ENCODE results near the gene SORCS2.
A peak's percentile ranks its signal among the peaks of the same experiment; 100 is the strongest.

Gene SORCS2

DNA sequence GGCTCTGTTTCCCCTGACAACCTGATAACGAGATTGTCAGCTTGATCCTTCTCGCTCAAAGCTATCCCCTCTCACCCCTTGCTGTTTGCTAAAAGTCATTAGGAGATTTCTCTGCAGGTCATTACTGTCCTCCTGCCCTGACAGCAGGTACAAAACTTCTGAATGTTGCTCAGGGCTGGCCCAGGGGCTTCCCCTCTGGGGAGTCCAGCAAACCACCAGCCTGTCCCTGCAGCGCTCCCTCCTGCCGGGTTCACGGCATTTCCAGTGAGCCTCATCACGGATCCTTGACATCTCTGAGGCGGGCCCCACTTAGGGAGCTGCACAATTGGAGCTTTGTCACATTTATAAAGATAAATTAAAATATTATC is 5.2 kb upstream of the SORCS2 start:
- DNase-seq, result no peak

DNA sequence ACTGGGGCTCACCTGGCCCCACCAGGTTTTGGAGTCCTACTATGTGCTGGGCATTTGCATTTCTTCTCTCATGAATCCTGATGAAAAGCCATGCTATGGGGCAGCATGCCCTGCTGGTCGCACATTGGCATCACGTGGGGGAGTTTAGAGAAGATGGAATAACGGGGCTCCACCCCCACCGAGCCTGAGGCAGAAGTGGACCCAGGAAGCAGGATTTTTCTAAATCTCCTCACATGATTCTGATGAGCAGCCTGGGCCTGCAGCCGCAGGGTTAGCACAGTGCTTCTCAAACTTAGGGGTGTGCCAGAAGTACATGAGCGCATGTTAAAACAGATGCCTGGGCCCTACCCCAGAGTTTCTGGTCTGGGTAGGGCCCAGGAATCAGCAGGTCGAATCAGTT is 4.6 kb upstream of the SORCS2 start:
- no peak for DNase-seq

DNA sequence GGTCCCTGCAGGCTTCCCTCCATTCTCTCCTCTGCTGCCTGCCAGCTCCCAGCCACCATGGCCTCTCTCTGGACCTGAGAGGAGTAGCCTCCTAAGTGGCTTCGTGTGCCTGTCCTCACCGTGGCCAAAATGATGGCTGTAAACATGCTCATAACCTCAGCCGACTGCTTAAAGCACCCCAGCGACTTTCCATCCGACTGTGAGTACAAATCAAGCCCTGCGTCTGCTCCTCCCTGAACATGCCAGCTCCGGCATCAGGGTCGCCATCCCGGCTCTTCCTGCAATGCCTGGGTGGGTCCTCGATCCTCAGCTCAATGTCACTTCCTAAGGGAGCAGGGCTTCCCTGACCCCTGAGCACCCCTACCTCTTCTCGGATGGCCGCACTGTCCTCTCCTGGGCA is 3.3 kb upstream of the SORCS2 start:
- no peak for DNase-seq

DNA sequence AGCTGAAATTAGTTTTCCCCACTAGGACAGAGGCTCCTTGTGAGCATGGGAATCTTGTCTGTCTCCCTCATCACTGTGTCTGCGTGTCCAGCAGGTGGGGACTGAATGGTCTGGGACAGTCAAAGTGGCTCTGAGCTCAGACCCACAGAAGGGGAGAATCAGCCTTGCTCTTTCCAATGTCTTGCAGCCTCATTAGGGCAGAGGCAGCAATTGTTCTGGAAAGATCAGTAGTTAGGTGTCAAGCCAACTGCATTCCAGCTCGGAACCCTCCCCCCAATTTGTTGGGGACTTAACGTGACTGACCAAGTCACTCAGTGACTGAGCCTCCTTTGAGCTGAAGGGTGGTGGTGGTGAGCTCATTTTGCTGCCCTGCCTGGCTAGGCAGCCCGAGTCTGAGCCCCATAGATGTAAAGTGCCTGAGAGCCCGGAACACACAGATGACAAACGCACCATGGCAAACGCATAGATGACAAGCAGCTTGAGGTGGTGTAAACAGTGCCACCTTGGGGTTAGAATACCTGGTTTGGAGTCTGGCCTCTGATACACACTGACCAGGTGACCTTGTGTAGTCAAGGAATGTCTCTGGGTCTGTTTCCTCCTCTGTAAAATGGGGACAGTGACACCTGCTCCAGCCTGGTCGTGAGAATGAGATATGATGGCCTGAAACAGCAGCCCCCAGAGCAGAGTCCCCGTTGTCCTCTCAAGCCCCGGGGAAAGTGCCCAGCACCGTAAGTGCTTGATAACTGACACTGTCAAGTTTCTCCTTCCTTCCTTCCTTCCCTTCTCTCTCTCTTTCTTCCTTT is 2.7 kb upstream of the SORCS2 start:
- DNase-seq, result no peak

DNA sequence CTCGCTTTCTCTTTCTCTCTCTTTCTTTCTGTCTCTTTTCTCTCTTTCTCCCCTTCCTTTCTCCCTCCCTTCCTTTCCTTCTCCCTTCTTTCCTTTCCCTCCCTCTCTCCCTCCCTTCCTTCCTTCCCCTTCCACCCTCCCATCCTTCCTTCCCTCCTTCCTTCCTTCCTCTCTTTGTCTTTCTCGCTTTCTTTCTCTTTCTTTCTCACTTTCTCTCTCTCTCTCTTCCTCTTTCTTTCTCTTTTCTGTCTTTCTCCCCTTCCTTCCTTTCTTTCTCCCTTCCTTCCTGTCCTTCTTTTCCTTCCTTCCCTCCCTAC is 2.1 kb upstream of the SORCS2 start:
- DNase-seq, result no peak

DNA sequence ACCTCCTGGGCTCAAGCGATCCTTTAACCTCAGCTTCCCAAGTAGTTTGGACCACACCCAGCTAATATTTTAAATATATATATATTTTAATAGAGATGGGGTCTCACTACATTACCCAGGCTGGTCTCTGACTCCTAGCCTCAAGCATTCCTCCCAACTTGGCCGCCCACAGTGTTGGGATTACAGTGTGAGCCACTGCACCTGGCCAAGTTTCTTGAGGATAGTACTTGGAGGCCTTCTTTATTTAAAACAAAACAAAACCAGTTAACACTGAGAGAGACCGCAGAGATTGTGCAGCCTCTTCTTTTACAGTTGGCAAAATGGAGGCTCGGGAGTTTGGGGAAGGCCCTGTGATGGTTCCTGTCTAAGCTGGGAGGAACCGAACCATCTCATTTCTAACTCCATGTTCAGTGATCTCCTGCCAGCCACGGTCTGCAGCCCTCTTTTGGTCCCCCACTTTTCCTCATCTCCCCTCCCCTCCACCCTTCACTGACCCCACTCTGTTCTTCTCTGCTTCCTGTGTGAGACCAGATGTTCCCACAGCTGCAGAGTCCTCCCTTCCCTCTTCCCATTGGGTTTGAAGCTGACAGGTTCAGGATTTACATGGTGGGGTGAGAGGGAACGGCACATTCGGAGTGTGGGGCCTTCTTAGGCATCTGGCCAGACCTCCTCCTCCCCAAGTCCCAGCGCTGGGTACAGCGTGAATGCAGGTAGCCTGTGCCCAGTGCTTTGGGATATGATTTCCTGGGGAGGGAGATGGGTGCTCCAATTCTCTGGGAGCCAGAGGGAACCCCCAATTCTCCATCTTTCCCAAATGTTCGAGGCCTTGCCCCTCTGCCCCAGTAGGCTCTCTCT is 1.4 kb upstream of the SORCS2 start:
- no peak for DNase-seq

DNA sequence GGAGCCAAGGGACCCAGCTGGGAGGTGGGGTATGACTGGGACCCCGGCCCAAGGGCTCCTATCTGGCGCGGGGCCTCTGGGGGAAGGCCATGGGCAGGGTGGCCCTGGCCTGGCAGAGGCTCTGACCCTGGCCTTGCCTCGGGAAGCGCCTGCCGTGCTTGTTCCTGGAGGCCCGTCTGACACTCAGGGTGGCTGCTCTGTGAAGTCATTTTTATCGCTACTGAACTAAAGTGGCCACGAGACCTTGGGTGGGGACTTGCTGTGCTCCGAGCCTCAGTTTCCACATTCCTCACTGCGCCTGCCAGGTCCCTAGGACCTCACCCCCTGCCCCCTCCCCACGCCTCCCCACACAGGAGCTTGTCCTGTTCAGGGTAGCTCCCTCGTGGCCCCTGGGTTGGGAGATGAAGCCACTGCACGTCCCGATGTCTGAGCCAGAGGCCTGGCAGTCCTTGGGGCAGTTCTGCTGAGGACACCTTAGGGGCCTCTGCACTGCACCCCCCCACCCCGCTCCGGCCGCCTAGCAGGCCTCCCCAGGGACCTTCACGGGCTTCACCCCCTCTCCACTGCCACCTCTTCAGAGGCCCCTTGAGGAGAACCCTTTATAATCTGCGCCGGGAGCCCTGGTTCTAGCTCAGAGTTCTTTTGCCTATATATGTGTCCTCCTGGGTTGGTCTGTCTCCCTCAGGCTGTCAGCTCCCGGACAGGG is 639 bp upstream of the SORCS2 start:
- DNase-seq, result no peak

DNA sequence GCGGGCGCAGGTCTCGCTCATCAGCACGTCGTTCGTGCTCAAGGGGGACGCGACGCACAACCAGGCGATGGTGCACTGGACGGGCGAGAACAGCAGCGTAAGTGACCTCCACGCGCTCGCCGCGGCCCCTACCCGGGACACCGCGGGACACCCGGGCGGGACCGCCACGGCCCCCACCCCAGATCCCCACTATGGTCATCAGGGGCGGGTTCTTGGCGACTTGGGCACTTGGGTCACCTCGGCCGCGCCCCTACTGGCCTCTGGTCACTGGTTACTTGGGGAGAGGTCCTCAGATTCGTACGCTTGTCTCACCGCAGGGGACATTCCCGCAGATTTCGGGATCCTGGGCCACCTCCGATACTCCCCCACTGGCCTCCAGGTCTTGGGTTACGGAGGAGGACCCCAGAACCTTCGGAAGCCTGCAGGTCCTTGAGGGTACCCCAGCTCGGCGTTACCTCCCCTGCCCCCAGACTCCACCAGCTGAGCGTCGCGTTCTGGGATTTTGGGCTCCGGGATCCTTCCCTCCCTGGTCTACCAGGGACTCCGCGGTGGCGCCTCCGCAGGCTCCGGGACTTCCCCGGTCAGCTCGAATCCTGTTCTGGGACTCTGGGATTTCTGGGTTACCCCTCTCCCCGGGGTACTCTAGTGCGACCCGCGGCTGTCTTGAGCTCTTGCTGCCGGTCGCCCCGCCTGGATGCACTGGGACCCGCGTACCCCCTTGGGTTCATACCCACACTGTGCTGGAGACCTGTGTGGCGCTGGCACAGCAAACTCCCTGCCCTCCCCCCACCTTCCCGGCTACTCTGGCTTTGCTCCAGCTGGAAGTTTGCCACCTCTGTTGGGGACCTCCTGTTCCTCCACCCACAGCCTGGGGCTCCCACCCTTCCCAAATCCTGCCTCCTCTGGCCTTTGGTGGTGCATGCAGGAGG is 956 bp downstream of the SORCS2 start:
- DNase-seq, result no peak

DNA sequence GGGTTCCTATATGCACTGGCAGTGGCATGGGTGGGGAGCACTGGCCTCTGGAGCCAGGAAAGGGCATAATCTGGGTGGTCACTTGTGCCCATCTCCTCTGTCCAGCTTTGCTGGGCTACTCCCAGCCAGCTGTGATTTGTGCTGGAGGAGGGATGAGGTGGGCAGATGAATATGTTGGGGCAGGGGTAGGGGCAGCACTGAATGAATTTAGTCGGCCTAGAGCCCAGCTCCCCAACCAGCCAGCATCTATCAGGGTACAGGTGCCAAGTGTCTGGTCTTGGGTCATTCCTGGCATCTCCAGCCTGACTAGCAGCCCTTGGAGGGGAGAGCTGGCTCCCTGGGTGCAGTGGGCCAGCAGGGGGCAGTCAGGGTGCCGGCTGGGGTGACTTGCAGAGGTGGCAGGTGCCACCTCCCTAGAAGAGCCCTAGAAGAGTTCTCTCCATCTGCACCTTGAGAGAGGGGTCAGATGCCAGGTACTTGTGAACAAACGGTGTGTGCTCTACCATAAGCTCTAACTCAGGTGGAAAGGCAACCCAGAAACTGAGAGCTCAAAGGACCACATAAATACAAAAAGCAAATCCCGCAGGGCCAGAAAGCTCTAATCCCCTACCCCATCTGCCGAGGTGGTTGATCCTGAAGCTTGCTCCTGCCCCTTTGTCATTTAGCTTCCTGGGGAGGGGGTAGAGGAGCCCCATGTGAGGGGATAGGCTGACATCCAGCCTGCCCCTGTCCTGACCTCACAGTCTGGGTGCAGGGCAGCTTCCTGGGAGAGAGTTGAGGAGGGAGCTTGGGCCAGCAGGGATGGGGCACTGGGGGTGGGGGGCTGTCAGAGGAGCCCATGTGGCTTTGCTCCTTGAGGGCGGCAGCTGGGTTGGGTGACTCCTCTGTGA is 2.2 kb downstream of the SORCS2 start:
- peak; percentile 30 to 34 for DNase-seq

DNA sequence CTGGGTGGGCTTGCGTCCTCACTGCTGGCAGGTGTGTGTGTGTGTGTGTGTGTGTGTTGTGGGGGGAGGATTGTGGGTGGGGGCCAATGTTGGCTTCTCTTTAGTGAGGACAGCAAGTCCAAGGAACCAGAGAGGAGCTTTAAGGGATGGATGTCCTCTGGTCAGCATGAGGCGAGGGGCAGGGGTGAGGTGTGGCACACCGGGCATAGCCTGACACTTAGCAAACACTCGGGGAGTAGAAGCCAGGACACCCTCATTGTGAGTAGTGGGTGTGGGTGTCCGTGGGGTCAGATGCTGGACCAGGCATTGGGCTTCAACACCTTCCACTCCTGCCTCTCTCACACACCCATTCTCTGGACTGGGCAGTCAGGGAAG is 2.8 kb downstream of the SORCS2 start:
- DNase-seq, result no peak

DNA sequence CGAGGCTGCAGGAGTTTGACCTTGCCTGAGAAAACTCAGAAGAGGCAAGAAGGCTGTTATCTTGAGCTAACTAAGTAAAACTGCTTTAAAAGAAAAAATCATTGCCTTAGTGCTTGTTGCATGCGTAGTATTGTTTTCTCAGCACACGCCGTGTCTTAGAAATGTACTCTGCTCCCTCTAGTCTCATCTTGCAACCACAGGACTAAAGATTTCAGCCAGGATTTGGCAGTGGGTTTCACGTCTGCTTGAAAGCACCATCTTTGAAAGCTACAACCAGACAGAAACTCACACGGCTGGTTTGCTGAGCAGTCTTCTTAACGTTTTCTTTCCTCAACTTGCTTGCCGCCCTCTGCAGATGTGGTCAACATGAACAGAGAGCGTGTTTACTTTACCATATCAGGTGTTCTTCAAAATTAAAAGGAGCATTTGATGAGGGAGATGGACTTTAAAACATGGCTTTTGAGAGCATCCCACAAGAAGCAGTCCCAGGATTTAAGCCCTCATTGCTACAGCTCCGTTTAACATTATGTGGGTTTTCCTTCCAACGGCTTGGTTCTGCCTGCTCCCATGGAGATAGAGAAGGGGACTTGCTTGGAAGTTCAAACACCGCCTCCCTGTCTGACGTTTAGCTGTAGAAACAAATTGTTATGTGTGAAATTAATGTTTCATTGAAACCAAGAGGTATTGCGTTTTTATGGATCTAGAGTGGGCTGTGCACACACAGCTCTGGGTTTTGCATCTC is 3.4 kb downstream of the SORCS2 start:
- DNase-seq, result no peak

DNA sequence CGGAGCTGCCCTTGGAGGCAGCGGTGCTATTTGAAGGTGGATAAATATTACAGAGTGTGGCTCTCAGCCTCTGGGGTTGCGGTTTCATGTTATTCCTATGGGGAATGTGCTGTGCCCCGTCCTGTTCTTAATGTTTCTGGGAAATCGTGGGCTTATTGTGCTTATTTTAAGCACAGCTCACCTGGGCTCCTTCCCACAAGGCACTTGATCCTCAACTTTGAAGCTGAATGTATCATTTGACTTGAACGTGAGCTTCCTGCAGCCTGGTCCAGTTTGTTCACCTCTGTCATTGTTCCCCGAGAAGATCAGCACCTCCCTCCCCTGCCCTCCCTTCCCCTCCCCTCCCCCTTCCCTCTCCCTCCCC is 3.9 kb downstream of the SORCS2 start:
- DNase-seq, result no peak

DNA sequence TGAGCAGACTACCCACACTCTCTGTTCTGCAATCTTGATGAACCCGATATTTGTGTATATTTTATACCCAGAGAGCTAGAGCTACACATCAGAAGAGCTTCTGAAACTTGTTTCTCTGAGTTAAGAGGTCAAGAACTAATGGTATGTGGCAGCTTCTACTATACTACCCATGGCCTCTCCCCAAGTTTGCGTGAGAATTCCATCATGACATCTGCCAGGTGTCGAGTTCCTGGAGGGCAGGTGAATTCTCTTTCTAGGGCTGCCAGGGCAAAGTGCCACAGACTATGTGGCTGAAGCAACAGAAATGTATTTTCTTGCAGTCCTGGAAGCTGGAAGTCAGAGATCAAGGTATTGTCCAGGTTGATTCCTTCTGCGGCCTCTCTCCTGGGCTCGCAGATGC is 4.4 kb downstream of the SORCS2 start:
- no peak for DNase-seq

DNA sequence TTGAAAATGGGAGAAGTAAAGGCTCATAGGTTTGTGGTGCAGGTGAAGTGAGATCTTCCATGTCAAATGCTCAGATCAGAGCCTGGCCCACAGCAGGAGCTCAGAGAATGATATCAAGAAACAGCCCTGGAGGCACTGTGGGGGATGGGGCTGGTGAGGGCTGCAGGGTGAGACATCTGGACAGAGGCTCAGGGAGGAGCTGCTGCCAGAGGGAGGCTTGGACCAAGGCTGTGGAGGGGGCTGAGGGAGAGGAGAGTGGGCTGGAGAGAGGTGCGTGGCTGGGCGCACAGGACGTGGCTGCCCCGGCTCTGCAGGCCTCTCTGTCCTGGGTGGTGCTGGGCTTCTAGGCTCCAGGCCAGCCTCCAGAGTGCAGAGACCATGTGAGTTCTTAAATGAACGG is 5.6 kb downstream of the SORCS2 start:
- DNase-seq, result no peak

DNA sequence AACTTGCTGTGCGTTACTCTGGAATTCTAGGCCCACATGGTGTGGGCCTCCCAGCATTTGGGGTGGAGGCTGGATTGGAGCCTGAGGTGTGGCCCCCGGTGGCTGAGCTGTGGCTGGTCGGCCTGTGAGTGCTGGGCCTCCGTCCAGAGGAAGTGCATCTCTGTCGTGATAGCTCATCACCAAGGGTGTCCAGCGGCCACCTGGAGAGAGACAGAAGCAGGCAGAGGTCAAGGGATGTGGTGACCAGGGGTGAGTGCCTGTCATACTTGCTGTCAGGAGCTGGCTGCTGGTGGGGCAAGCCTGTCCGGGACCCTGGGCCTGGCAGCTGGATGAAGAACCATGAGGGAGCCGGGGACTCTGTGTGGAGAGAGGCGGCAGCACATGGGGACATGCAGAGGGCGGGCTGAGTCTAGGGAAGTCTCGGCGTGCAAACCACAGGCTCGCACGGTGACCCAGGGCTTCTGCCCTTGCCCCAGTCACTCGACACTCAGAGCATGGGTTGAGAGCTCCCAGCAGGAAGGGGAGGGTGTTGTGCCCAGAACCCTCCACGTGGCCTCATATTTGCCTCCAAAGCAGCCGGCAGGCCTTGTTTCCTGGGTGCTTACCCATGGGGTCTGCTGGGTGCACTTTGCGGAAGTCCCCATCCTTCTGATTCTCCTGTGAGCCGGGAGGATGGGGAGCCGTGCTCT is 6.2 kb downstream of the SORCS2 start:
- no peak for DNase-seq

DNA sequence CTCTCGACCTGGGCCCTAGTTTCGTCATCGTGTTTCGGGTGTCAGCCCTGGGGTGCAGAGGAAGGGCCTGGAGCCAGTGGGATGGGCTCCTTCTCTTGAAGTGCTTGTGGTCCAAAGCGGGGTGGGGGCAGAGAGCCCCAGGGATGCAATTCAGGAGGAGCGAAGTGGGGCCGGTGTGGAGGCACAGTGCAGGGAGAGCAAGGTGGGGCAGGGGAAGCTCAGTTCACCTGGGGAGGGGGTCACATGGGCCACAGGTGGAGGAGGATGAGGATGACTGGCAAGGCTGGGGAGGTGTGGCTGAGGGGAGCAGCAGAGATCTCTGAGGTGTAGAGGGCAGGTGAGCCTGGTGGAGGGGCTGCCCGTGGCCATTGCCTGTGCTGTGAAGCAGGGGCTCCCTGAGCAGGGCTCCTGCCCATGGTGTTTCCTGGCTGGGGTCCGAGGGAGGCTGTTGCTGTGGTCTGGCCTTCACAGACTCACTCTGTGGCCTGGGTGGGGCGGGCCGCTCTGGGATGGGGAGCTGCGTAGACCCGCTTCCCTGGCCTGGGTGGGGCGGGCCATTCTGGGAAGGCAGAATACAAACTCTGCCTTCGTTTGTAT is 6.9 kb downstream of the SORCS2 start:
- DNase-seq, result no peak

DNA sequence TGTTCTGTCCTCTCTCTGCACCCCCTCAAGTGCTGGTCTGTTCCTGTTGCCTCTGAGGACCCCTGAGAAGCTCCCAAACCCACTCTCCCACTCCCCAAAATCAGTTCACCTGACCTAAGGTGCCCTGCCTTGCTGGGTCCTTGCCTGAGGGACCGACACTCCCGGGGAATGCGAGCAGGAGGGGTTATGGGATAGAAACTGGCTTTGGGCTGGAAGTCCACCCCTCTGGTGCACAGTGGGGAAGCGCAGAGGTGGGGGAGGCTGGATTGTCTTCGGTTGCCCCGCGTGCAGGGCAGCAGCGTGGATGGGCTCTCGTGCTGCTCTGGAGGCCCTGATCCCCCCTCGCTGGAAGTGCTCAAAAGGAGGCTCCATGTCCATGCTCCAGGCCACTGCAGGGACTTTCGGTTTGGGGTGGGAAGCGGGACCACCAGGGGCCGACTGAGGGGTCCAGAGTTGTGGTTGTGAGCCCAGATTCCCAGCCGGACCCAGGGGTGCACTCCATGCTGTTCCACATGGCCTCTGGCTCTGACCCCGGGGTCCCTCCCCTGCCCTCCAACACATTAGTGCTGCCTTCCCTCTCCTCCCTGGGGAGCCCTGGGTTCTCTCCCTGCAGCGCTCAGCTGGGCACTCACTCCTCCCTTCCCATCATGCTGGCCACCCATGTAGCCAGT is 7.6 kb downstream of the SORCS2 start:
- DNase-seq, result no peak

DNA sequence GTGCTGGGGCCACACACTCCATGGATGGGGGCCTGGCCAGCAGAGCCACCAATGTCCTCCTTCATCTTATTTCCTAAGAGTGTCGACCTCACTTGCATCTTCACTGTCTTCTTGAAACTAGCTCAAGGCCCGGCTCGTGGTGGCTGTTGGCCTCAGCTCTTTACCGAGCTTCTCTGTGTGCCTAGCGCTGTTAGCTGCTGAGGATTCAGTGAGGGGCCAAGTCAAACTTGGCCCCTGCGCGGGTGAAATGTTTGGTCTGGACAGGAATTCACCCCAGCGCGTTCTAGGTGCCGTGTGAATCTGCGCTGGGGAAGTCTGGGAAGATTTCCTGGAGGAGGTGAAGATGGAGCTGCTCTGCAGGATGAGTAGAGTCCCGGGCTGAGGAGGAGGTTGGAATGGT is 8.5 kb downstream of the SORCS2 start:
- DNase-seq, result no peak

Measured in stimulated activated CD4-positive, alpha-beta T cell treated with anti-CD3 and anti-CD28 coated beads, Interleukin-2, amount 100 ng/mL, for 48 hours (primary cell).